ENCODE data around the gene ZBTB4. TPM values are rescaled to one million over a fixed set of nuclear protein-coding genes. Genes with fewer than 3 reads are reported as not detected.

ZBTB4 gene
- total RNA-seq, 4 donors from 2014 or later: 60.5 to 64.1 (median 63.0) TPM

DNA sequence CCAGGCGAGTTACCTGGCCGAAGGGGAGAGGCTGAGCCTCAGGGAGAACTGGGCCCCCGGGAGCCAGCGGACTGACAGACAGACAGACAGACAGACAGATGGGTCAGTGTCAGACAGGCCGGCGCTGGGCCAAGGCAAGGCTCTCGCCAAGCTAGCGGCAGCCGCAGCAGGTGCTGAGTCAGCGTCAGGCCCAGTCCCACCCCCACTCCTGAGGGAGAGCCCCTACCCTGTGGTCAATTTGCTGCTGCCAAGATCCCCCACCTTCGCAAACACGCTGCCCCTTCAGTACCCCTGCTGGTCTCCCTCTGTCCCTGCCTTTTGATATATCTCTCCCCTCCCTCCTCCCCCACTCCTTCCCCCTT lies 38.6 kb downstream of the ZBTB4 start:
- H3K27ac ChIP-seq: peak overlapping the region in 1 of 4 donors; percentile 2
- H3K9me3 ChIP-seq: no peaks in the 10 kb centered on the region
- no peak overlapping the region for H3K4me3 ChIP-seq
- no peak for TF ChIP-seq EP300 (IDR thresholded peaks at IDR 0.05)
- H3K27me3 ChIP-seq: peaks cover 0 to 81% of the 10 kb centered on the region in 2 donors
- H3K36me3 ChIP-seq: no peaks in the 10 kb centered on the region
- H3K4me1 ChIP-seq: peaks cover 0 to 68% (median 40%) of the 10 kb centered on the region in 4 donors
- 7 to 16% methylated on average over 10 to 12 of the region's 12 CpGs for WGBS, 2 donors
- DNase-seq (ENCODE audit: low spot score in 2 of 2): no peak

DNA sequence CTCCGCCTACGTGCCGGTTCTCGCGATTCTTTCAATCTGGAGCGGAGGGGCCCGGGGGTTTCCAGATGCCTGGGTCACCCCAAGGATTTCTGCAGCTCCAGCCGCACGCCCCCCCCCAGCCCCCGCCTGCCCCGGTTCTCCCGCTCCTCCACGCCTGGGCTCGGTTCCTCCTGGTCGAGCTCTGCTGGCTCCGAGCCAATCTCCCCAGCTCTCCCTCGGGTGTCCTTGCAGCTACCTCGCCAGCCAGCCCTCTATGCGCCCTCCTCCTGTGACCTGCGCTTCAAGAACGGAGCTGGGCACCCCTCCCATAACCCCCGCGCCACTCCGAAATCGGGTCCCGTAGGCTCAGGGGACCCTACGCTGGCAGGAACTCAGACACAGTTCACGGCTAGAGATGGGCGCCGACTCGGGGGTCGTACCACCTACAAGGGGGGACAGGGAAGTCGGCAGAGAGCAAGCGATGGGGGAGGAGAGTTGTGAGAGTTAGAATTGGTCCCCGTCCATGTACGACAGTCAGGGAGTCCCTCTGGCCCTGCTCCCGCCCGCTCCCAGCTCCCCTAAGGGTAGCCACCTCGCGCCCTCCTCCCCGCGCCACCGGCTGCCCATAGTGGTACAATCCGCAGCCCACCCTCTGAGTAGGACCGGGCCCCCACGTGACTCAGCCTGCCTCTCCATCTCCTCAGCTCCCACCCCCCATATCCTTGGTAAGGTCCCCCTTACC lies 39.2 kb downstream of the ZBTB4 start:
- Histone ChIP-seq H3K36me3 (no peaks in the 10 kb centered on the region), H3K27me3 (peaks cover 0 to 78% of the 10 kb centered on the region in 2 donors), H3K4me3 (peak overlapping the region; percentile 7 to 41 (median 28)), H3K27ac (peak overlapping the region in 2 of 4 donors; percentile 2 to 25), H3K9me3 (no peaks in the 10 kb centered on the region), H3K4me1 (peaks cover 0 to 68% (median 38%) of the 10 kb centered on the region in 4 donors)
- TF ChIP-seq POLR2A (IDR thresholded peaks at IDR 0.05): no peak
- no peak for TF ChIP-seq CTCF (IDR thresholded peaks at IDR 0.05)
- no peak for TF ChIP-seq EP300 (IDR thresholded peaks at IDR 0.05)
- DNase-seq (ENCODE audit: low spot score in 2 of 2): no peak
- WGBS, 2 donors: 2 to 3% methylated on average over 41 to 44 of the region's 46 CpGs

DNA sequence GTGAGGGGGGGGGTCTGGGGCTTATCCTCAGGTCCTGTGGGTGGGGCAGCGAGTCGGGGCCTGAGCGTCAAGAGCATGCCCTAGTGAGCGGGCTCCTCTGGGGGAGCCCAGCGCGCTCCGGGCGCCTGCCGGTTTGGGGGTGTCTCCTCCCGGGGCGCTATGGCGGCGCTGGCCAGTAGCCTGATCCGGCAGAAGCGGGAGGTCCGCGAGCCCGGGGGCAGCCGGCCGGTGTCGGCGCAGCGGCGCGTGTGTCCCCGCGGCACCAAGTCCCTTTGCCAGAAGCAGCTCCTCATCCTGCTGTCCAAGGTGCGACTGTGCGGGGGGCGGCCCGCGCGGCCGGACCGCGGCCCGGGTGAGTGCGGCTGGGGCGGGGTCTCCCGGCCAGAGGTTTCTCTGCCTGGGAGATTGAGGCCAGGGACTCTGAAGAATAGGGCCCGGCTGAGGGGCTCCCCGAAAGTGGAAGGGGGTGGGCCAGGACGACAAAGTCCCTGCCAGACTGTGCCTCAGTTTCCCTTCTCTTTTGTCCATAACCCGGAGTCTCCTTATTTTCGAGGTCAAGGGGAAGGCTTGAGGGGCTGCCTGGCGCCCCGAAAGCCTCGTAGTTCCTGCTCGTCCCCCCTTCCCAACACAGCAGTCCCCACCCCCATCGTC lies 39.8 kb downstream of the ZBTB4 start, which contains the start of gene FGF11:
Gene FGF11, plus strand, starts transcription at position 51 of the 651 bp plus-strand sequence. Its CDS starts 109 bp downstream, at position 160.
- peaks cover 0 to 65% (median 36%) of the 10 kb centered on the region in 4 donors for H3K4me1 ChIP-seq
- DNase-seq (ENCODE audit: low spot score in 2 of 2): no peak
- WGBS, 2 donors: 1 to 3% methylated on average over 13 to 23 of the region's 50 CpGs
- H3K27me3 ChIP-seq: peaks cover 0 to 71% of the 10 kb centered on the region in 2 donors
- H3K36me3 ChIP-seq: no peaks in the 10 kb centered on the region
- H3K9me3 ChIP-seq: no peaks in the 10 kb centered on the region
- peak within 1 kb of the TSS; percentile 8 to 51 (median 28) for H3K4me3 ChIP-seq
- H3K27ac ChIP-seq: peak within 1 kb of the TSS in 2 of 4 donors; percentile 25 to 70
- TF ChIP-seq POLR2A (IDR thresholded peaks at IDR 0.05) (no peak), CTCF (IDR thresholded peaks at IDR 0.05) (no peak), EP300 (IDR thresholded peaks at IDR 0.05) (no peak)

DNA sequence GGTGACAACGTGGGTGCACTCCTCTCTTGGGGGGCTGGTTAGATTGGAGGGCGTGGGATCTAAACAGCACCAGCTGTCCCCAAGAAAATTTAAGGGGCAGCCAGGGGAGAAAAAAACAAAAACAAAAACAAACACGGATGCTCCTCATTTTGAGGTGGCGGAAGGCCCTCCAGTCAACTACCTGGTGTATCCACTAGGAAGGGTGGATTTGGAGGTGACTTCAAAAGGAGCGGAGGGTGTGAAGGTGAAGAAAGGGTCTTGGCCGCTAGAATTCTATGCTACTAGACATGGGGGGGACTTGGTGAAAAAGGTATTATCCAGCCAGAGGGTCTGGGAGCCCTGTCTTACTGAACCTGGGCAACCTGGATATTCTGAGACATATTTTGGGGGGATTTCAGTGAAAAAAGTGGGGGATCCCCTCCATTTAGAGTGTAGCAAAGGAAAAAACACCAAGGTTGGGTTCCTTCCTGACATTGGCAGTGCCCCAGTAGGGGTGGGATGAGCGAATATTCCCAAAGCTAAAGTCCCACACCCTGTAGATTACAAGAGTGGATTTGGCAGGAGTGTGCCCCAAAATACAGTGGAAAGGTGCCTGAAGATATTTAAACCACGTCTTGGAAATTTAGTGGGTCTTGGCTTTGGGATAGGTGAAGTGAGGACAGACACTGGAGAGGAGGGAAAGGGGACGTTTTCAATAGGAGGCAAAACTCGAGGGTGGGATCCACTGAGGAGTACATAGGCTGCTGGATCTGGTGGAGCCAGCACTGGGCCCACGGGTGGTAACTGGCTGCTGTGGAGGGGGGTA lies 40.6 kb downstream of the ZBTB4 start:
- TF ChIP-seq POLR2A (IDR thresholded peaks at IDR 0.05): no peak
- peak overlapping the region in 1 of 4 donors; percentile 70 for H3K27ac ChIP-seq
- 43 to 51% methylated on average over 11 of the region's 11 CpGs for WGBS, 2 donors
- H3K9me3 ChIP-seq: no peaks in the 10 kb centered on the region
- DNase-seq (ENCODE audit: low spot score in 2 of 2): no peak
- peaks cover 0 to 63% (median 36%) of the 10 kb centered on the region in 4 donors for H3K4me1 ChIP-seq
- peak overlapping the region in 3 of 4 donors; percentile 19 to 51 (median 21) for H3K4me3 ChIP-seq
- H3K27me3 ChIP-seq: peaks cover 0 to 68% of the 10 kb centered on the region in 2 donors
- H3K36me3 ChIP-seq: no peaks in the 10 kb centered on the region

DNA sequence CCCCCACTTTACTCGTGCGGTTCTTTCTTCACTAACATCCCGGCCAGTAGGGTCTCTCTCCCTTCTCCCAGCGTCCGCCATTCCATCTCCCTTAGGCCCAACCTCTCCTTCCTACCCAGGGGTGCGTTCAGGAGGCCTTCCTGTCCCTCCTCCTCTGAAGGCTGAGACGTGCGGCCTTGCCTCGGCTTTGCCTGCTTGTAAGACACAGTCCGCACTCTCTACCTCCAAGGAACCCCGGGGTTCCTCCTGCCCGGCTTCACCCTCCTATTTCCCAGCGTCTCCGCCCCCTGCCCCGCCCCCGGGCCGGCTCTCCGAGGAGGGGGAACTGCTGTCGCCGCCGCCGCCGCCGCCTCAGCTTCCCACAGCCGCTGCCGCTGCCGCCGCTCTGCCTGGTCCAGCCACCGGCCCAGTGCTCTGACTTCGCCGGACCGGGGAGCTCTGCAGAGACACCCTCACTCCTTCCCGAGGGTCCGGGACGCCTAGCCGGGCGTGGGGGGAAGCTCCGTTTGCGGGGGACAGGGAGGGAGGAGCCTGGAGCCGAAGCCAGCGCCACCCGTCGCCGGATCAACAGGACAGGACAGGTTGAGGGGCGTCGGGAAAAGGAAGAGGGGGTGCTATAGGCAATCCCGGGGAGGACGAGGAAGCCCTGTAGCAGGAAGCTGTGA lies 41.3 kb downstream of the ZBTB4 start:
- no peaks in the 10 kb centered on the region for H3K36me3 ChIP-seq
- no peaks in the 10 kb centered on the region for H3K9me3 ChIP-seq
- peak in 1 of 2 donors; percentile 50 for DNase-seq (ENCODE audit: low spot score in 2 of 2)
- WGBS, 2 donors: 14 to 15% methylated on average over 27 to 44 of the region's 48 CpGs
- peak overlapping the region in 1 of 4 donors; percentile 70 for H3K27ac ChIP-seq
- H3K4me1 ChIP-seq: peaks cover 0 to 63% (median 36%) of the 10 kb centered on the region in 4 donors
- H3K4me3 ChIP-seq: peak overlapping the region; percentile 8 to 51 (median 20)
- H3K27me3 ChIP-seq: peaks cover 0 to 68% of the 10 kb centered on the region in 2 donors
- TF ChIP-seq EP300 (IDR thresholded peaks at IDR 0.05) (no peak), CTCF (IDR thresholded peaks at IDR 0.05) (no peak), POLR2A (IDR thresholded peaks at IDR 0.05) (no peak)

Data from tibial nerve (tissue), 4 donors.